ENCODE measurements around the gene PIPOX. TPM values are rescaled to one million over a fixed set of nuclear protein-coding genes. Genes with fewer than 3 reads are reported as not detected.

PIPOX gene
- total and polyA plus RNA-seq, 2 donors (not counting 3 experiments of a cell fraction or from before 2014, with no cell fraction given): 0.62 to 2.5 TPM

GRCh38 chr17:29059281-29059680 lies 16.3 kb downstream of the PIPOX start:
- dilution Hi-C loops (cut with MboI; ENCODE audit: extremely low pct_ligation_motif_present, low sequenced_read_pairs): no loop called here
- Histone ChIP-seq H3K4me3 (replicated peaks in 1 of 3; ENCODE audit: insufficient read depth in 1 of 3, low read depth in 1 of 3, low read length in 3 of 3) (no peak overlapping the region), H3K4me2 (ENCODE audit: insufficient read depth, low read length) (no peak overlapping the region), H3K27ac (ENCODE audit: insufficient read depth, low read depth, low read length) (no peak overlapping the region), H3K9me1 (replicated peaks; ENCODE audit: control insufficient read depth, extremely low read depth, insufficient read depth, low read length) (no peaks in the 10 kb centered on the region), H3K4me1 (ENCODE audit: control insufficient read depth, extremely low read depth, insufficient read depth, low read length) (no peaks in the 10 kb centered on the region), H3K79me2 (ENCODE audit: control insufficient read depth, insufficient read depth, low read length) (no peaks in the 10 kb centered on the region), H4K20me1 (replicated peaks; ENCODE audit: control insufficient read depth, extremely low read depth, insufficient read depth, low read length) (no peaks in the 10 kb centered on the region), H2AFZ (ENCODE audit: low read depth, low read length) (no peak overlapping the region), H3K9me3 (replicated peaks; ENCODE audit: control insufficient read depth, insufficient read depth, low read length) (no peaks in the 10 kb centered on the region), H3K27me3 (ENCODE audit: control insufficient read depth in 2 of 2, insufficient read depth in 2 of 2, low read length in 2 of 2) (peaks cover 3 to 4% of the 10 kb centered on the region in 2 experiments), H3K9ac (replicated peaks; ENCODE audit: extremely low read depth, insufficient read depth, low read length) (no peak overlapping the region), H3K36me3 (ENCODE audit: control insufficient read depth in 2 of 2, extremely low read depth in 1 of 2, insufficient read depth in 2 of 2, low read length in 2 of 2) (no peaks in the 10 kb centered on the region)
- FAIRE-seq (no peak), DNase-seq (ENCODE audit: low read depth, low spot score) (no peak)
- ChIA-PET CTCF (interaction anchor here (0.6 kb wide), 1 partner anchor 15 kb away, joined by 3 read pairs; no protein-coding TSS in a partner anchor), POLR2A (no interaction called here)
- no peak for TF ChIP-seq GATA2 (IDR thresholded peaks at IDR 0.05; ENCODE audit: insufficient read depth, insufficient read length, low read depth, low read length)
- no peak for TF ChIP-seq EZH2 (IDR thresholded peaks at IDR 0.05; ENCODE audit: borderline replicate concordance, low read depth, low read length, severe bottlenecking)
- BruUV-seq (replicated peaks): no TSS peak
- intact Hi-C loops (cut with micrococcal nuclease): no loop called here

- no peak for DNase-seq (ENCODE audit: low read depth, low spot score)
- Histone ChIP-seq H2AFZ (ENCODE audit: low read depth, low read length) (no peak overlapping the region), H3K36me3 (ENCODE audit: control insufficient read depth in 2 of 2, extremely low read depth in 1 of 2, insufficient read depth in 2 of 2, low read length in 2 of 2) (no peaks in the 10 kb centered on the region), H3K9me1 (replicated peaks; ENCODE audit: control insufficient read depth, extremely low read depth, insufficient read depth, low read length) (no peaks in the 10 kb centered on the region), H3K9me3 (replicated peaks; ENCODE audit: control insufficient read depth, insufficient read depth, low read length) (no peaks in the 10 kb centered on the region), H3K9ac (replicated peaks; ENCODE audit: extremely low read depth, insufficient read depth, low read length) (no peak overlapping the region), H4K20me1 (replicated peaks; ENCODE audit: control insufficient read depth, extremely low read depth, insufficient read depth, low read length) (no peaks in the 10 kb centered on the region), H3K79me2 (ENCODE audit: control insufficient read depth, insufficient read depth, low read length) (no peaks in the 10 kb centered on the region), H3K4me1 (ENCODE audit: control insufficient read depth, extremely low read depth, insufficient read depth, low read length) (no peaks in the 10 kb centered on the region), H3K27me3 (ENCODE audit: control insufficient read depth in 2 of 2, insufficient read depth in 2 of 2, low read length in 2 of 2) (peaks cover 4 to 5% of the 10 kb centered on the region in 2 experiments), H3K27ac (ENCODE audit: insufficient read depth, low read depth, low read length) (no peak overlapping the region), H3K4me3 (replicated peaks in 1 of 3; ENCODE audit: insufficient read depth in 1 of 3, low read depth in 1 of 3, low read length in 3 of 3) (no peak overlapping the region), H3K4me2 (ENCODE audit: insufficient read depth, low read length) (no peak overlapping the region)
- ChIA-PET CTCF (no interaction called here), POLR2A (no interaction called here)
- no TSS peak for BruUV-seq (replicated peaks)
- intact Hi-C loops (cut with micrococcal nuclease) (no loop called here), dilution Hi-C loops (cut with MboI; ENCODE audit: extremely low pct_ligation_motif_present, low sequenced_read_pairs) (no loop called here)
- no peak for FAIRE-seq
- TF ChIP-seq MAX (IDR thresholded peaks at IDR 0.05; ENCODE audit: insufficient read depth, insufficient read length) (no peak), MYC (IDR thresholded peaks at IDR 0.05; ENCODE audit: low read depth, low read length) (no peak)
Observed at GRCh38 chr17:29060475-29060874, 17.5 kb downstream of the PIPOX start.
